K562 (cell line): ENCODE measurements around the gene UTP14C.

Experiments
- IRF2 ChIP-seq: sonication (generic); formaldehyde crosslinking; IDR thresholded peaks from 2 replicates; pipeline ENCODE4 v1.8.1; 2022; ENCODE audit warnings: mild to moderate bottlenecking, missing genetic modification reagents
- NR2C1 ChIP-seq, 2 experiments: fragments of 450-650 bp; IDR thresholded peaks; 2 replicates each; pipeline ENCODE4 v1.6.1; 2017; ENCODE audit warnings: mild to moderate bottlenecking in 2 of 2, antibody characterized with exemption in 1 of 2, inconsistent platforms in 1 of 2, missing compliant biosample characterization in 1 of 2, missing genetic modification characterization in 1 of 2

DNA sequence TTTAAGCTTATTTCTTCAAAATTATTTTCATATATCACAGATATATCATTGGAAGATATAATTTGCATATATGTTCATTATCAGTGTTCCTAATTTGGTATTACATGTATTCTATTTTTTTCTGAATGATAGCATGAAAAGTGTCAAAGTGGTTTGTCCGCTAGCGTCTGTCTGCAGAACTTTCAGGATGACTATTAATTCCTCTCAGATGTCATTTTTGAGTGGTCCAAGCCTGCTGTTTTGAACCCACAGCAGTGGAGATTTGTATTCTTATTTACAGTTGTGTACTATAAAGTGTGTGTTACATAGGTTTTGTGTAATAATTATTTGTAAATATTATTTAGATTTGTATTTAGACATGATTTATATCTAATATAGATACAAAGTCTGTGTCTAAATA, 8.5 kb downstream of the UTP14C start:
- TF ChIP-seq IRF2 (CRISPR knock-in tag) (no peak), NR2C1 (IDR thresholded peaks at IDR 0.05) (no peak), NR2C1 (tag; IDR thresholded peaks at IDR 0.05) (no peak)
